Tibial artery (tissue), 4 donors: ENCODE measurements around the gene MACF1.

ENCODE experiments used
- DNase-seq, 2 donors: peaks; one replicate each; pipeline ENCODE4 v3.0.0-alpha.2; 2019
- H3K27ac ChIP-seq, 2 donors: fragments of 200-600 bp; sonication (generic) in 1 of 2; 1 replicate in 1 of 2; 2 replicates in 1 of 2; pipeline ENCODE4 v1.5.1; 2018 to 2019; ENCODE audit warnings: mild to moderate bottlenecking in 1 of 2
- H3K27me3 ChIP-seq, 2 donors: fragments of 200-600 bp; sonication (generic) in 1 of 2; one replicate each; pipeline versions ENCODE4 v1.5.1 to v1.6.0; 2016 to 2019
- H3K36me3 ChIP-seq, 3 donors: fragments of 200-600 bp; sonication (generic) in 2 of 3; one replicate each; pipeline ENCODE4 v1.5.1; 2016 to 2019; ENCODE audit warnings: mild to moderate bottlenecking in 2 of 3
- H3K4me1 ChIP-seq, 4 donors: fragments of 200-600 bp; sonication (generic) in 2 of 4; 1 replicate in 3 of 4; 2 replicates in 1 of 4; pipeline ENCODE4 v1.5.1; 2016 to 2019
- H3K4me3 ChIP-seq, 2 donors: fragments of 200-600 bp; sonication (generic) in 1 of 2; 1 replicate in 1 of 2; 2 replicates in 1 of 2; pipeline ENCODE4 v1.5.1; 2018 to 2019; ENCODE audit warnings: mild to moderate bottlenecking in 2 of 2
- H3K9me3 ChIP-seq, 3 donors: fragments of 200-600 bp; sonication (generic) in 1 of 3; one replicate each; pipeline ENCODE4 v1.5.1; 2016 to 2019
- intact Hi-C: fragments of 100-400 bp; cut with DNase I; formaldehyde crosslinking; loops from one replicate; pipeline ENCODE4 v1.15.0; 2023; ENCODE audit warnings: low total_unique reads
- TF ChIP-seq, protein P1 (sequence below), 2 experiments: fragments of 200-600 bp in 1 of 2; fragments of 450-650 bp in 1 of 2; IDR thresholded peaks; one replicate each; pipeline ENCODE4 v1.5.1; 2017 to 2019; ENCODE audit warnings: antibody characterized with exemption in 2 of 2, mild to moderate bottlenecking in 1 of 2, moderate library complexity in 1 of 2

MACF1 gene

DNA sequence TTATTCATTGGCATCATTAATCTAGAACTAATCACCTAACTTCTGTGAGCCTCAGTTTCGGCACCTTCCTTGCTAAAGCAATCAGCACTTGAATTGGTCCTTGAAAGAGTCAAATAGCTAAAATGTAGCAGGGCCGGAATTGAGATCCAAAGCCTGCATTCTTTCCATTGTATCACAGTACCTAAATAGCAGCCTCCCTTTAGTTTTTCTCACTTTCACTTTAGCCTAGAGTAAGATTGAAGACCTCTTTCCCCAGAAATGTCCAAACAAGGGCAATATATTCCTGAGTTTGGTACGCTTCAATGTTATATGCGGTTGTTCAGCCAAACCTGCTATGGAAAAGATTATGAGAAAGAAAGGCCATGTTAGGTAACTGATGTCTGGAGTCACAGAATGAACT, 165.1 kb downstream of the MACF1 start:
- TF ChIP-seq, protein P1, sequence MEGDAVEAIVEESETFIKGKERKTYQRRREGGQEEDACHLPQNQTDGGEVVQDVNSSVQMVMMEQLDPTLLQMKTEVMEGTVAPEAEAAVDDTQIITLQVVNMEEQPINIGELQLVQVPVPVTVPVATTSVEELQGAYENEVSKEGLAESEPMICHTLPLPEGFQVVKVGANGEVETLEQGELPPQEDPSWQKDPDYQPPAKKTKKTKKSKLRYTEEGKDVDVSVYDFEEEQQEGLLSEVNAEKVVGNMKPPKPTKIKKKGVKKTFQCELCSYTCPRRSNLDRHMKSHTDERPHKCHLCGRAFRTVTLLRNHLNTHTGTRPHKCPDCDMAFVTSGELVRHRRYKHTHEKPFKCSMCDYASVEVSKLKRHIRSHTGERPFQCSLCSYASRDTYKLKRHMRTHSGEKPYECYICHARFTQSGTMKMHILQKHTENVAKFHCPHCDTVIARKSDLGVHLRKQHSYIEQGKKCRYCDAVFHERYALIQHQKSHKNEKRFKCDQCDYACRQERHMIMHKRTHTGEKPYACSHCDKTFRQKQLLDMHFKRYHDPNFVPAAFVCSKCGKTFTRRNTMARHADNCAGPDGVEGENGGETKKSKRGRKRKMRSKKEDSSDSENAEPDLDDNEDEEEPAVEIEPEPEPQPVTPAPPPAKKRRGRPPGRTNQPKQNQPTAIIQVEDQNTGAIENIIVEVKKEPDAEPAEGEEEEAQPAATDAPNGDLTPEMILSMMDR (IDR thresholded peaks at IDR 0.05) = no peak
- Histone ChIP-seq H3K4me1 (peaks cover 0 to 39% (median 18%) of the 10 kb centered on the region in 4 donors), H3K9me3 (no peaks in the 10 kb centered on the region), H3K27me3 (no peaks in the 10 kb centered on the region), H3K4me3 (no peak overlapping the region), H3K27ac (peak overlapping the region; percentile 53 to 55), H3K36me3 (peaks cover 29 to 78% (median 63%) of the 10 kb centered on the region in 3 donors)
- intact Hi-C loops = no loop called here
- no peak for DNase-seq

DNA sequence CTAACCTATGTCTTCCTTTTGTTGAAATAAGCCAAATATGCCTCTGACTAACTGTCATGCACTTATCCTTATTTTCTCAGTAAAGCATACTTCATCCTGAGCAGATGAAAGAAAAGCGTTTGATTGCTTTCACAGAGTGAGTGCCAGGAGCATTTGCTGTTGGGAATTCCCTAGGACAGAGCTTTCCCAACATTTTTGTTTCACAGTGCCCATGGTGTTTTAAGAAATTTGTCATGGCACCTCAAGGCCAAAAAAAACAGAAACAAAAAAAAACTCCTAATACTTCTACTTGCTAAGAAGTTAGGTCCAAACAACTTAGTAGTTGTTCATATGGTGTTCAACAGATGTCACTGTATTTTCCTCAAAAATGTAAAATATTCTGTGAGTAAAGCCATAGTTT, 166.1 kb downstream of the MACF1 start:
- TF ChIP-seq, protein P1 (IDR thresholded peaks at IDR 0.05) = no peak
- intact Hi-C loops = no loop called here
- Histone ChIP-seq H3K27ac (peak overlapping the region; percentile 53 to 55), H3K36me3 (peaks cover 29 to 80% (median 61%) of the 10 kb centered on the region in 3 donors), H3K4me3 (no peak overlapping the region), H3K27me3 (no peaks in the 10 kb centered on the region), H3K4me1 (peaks cover 0 to 39% (median 18%) of the 10 kb centered on the region in 4 donors), H3K9me3 (no peaks in the 10 kb centered on the region)
- DNase-seq = peak in 1 of 2 donors; percentile 32

DNA sequence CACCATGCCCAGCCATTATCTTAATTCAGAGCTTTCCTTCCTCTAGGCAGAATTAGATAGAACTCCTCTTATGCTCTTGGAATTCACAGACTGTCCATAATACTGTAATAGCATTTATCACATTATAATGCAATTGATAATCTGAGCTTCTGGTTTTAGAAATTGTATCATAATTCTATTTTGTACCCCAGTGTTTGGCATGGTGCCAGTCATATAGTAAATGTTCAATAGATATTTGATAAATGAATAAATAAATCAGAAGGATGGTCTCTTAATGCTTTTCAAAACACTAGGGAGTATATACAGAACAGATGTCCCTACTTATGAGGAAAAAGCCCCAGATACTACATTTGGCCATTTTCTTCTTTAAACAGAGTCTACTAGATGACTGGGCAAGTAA, 167.6 kb downstream of the MACF1 start:
- TF ChIP-seq, protein P1 (IDR thresholded peaks at IDR 0.05) = no peak
- Histone ChIP-seq H3K27me3 (no peaks in the 10 kb centered on the region), H3K36me3 (peaks cover 29 to 86% (median 73%) of the 10 kb centered on the region in 3 donors), H3K27ac (peak overlapping the region in 1 of 2 donors; percentile 55), H3K9me3 (no peaks in the 10 kb centered on the region), H3K4me1 (peaks cover 0 to 39% (median 18%) of the 10 kb centered on the region in 4 donors), H3K4me3 (no peak overlapping the region)
- no peak for DNase-seq
- intact Hi-C loops = loop anchor here (2.0 kb wide), 1 partner anchor 15 kb away; no protein-coding TSS in a partner anchor

DNA sequence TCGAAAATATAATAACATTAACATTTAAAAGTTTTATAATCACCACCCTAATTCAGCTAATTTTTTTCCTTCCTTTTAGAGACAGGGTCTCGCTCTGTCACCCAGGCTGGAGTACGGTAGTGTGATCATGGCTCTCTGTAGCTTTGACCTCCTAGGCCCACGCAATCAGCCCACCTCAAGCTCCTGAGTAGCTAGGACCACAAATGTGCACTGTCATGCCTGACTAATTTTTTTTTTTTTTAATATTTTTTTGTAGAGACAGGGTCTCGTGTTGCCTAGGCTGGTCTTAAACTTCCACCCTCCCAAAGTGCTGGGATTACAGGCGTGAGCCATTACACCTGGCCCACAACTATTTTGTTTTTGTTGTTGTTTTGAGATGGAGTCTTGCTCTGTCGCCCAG, 172.2 kb downstream of the MACF1 start:
- Histone ChIP-seq H3K4me3 (no peak overlapping the region), H3K9me3 (no peaks in the 10 kb centered on the region), H3K27me3 (no peaks in the 10 kb centered on the region), H3K4me1 (peaks cover 0 to 15% (median 0%) of the 10 kb centered on the region in 4 donors), H3K27ac (no peak overlapping the region), H3K36me3 (peaks cover 42 to 87% (median 81%) of the 10 kb centered on the region in 3 donors)
- TF ChIP-seq, protein P1 (IDR thresholded peaks at IDR 0.05) = no peak
- intact Hi-C loops = no loop called here
- DNase-seq = no peak

DNA sequence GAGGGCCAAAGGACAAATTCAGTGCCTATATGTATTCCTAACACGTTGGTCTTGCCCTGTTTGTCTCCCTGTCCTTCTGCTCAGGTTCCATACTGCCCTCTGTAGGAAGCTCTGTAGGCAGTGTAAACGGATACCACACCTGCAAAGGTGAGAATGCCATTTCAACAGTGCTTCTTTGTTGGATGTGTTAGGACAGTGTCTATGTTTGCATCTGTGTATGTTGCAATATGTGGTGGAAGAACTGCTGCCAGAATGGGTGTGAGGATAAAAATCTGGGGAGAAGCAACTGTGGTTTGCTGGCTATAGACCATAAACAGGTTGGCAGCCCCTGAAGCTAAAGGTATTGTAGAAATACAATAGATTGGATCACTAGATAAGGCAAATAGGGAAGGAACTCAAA, 173.9 kb downstream of the MACF1 start:
- H3K9me3 ChIP-seq = no peaks in the 10 kb centered on the region
- H3K36me3 ChIP-seq = peaks cover 44 to 86% (median 79%) of the 10 kb centered on the region in 3 donors
- TF ChIP-seq, protein P1 (IDR thresholded peaks at IDR 0.05) = no peak
- DNase-seq = no peak
- peaks cover 0 to 15% (median 0%) of the 10 kb centered on the region in 4 donors for H3K4me1 ChIP-seq
- intact Hi-C loops = no loop called here
- H3K4me3 ChIP-seq = no peak overlapping the region
- H3K27ac ChIP-seq = peak overlapping the region in 1 of 2 donors; percentile 25
- no peaks in the 10 kb centered on the region for H3K27me3 ChIP-seq

DNA sequence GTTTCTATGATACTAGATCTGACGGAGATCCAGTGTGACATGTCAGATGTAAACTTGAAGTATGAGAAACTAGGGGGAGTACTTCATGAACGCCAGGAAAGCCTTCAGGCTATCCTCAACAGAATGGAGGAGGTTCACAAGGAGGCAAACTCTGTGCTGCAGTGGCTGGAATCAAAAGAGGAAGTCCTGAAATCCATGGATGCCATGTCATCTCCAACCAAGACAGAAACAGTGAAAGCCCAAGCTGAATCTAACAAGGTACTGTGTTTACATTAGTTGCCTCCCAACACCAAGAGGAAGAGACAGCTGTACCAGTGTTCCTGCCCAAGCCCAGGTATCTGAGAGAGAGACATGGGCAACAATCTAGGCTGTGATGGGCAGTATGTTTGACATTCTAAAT, 174.7 kb downstream of the MACF1 start:
- Histone ChIP-seq H3K9me3 (no peaks in the 10 kb centered on the region), H3K4me3 (no peak overlapping the region), H3K4me1 (peaks cover 0 to 17% (median 0%) of the 10 kb centered on the region in 4 donors), H3K27ac (no peak overlapping the region), H3K27me3 (no peaks in the 10 kb centered on the region), H3K36me3 (peaks cover 39 to 86% (median 72%) of the 10 kb centered on the region in 3 donors)
- TF ChIP-seq, protein P1 (IDR thresholded peaks at IDR 0.05) = no peak
- intact Hi-C loops = no loop called here
- no peak for DNase-seq
